LNCAP (cell line): ENCODE measurements around the gene ADARB2.

Experiments
- TF ChIP-seq, protein P1 (sequence below): fragments of 450-650 bp; IDR thresholded peaks from 2 replicates; pipeline ENCODE4 v1.5.1; 2017; ENCODE audit warnings: mild to moderate bottlenecking

ADARB2 gene

GRCh38 chr10:1255600-1256431 is 481.5 kb downstream of the ADARB2 start:
- TF ChIP-seq, protein P1, sequence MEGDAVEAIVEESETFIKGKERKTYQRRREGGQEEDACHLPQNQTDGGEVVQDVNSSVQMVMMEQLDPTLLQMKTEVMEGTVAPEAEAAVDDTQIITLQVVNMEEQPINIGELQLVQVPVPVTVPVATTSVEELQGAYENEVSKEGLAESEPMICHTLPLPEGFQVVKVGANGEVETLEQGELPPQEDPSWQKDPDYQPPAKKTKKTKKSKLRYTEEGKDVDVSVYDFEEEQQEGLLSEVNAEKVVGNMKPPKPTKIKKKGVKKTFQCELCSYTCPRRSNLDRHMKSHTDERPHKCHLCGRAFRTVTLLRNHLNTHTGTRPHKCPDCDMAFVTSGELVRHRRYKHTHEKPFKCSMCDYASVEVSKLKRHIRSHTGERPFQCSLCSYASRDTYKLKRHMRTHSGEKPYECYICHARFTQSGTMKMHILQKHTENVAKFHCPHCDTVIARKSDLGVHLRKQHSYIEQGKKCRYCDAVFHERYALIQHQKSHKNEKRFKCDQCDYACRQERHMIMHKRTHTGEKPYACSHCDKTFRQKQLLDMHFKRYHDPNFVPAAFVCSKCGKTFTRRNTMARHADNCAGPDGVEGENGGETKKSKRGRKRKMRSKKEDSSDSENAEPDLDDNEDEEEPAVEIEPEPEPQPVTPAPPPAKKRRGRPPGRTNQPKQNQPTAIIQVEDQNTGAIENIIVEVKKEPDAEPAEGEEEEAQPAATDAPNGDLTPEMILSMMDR = no peak

GRCh38 chr10:1255118-1255517 is 482.2 kb downstream of the ADARB2 start:
- TF ChIP-seq, protein P1 = no peak

GRCh38 chr10:1253523-1254353 is 483.6 kb downstream of the ADARB2 start:
- TF ChIP-seq, protein P1 = no peak

GRCh38 chr10:1251769-1252168 is 485.6 kb downstream of the ADARB2 start:
- TF ChIP-seq, protein P1 = no peak

- TF ChIP-seq, protein P1 = no peak
Observed at GRCh38 chr10:1249142-1249920, 488.0 kb downstream of the ADARB2 start.

GRCh38 chr10:1247598-1248261 is 489.6 kb downstream of the ADARB2 start:
- TF ChIP-seq, protein P1 = no peak

DNA sequence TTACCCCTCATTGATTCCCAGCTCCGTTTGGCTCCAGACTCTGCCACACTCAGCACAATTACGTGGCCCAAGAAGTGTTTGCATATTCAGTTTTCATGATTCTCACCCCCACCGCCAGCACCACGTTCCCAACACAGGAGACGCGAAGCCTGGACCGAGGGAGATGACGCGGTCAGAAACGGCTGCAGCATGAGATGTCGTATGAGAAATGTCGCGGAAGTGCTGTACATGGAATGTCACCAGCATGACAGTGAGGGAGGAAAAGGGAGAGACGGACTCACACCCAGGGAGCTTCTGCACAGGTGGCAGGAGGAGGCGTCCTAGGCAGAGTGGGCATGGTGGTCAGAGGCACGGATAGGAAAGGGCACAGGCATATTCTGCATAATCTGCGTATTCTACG is 492.8 kb downstream of the ADARB2 start:
- TF ChIP-seq, protein P1 = no peak
